SK-N-SH (cell line): ENCODE data around the gene FAM163A. TPM values are rescaled to one million over a fixed set of nuclear protein-coding genes. Genes with fewer than 3 reads are reported as not detected.

Source experiments
- CTCF ChIA-PET: fragments of 300-600, 350-600 bp; formaldehyde crosslinking; extraction: SDS; loops from one replicate; lab custom pipeline; 2021; lab: Yijun Ruan, JAX
- POLR2A ChIA-PET: fragments of 350-600 bp; sonication (Branson Sonifier 250); formaldehyde crosslinking; extraction: SDS; loops from one replicate; lab custom pipeline; 2020; ENCODE audit warnings: antibody characterized with exemption, inconsistent platforms; lab: Yijun Ruan, JAX
- DNase-seq: peaks from one replicate; pipeline ENCODE4 v3.0.0; 2012
- H2AFZ ChIP-seq: fragments of 200-600 bp; sonication (generic); 2 replicates; pipeline ENCODE4 v1.8.1; 2016; ENCODE audit warnings: antibody characterized with exemption, mild to moderate bottlenecking, low read depth
- H3F3A ChIP-seq: fragments of 200-600 bp; sonication (generic); replicated peaks from 2 replicates; pipeline ENCODE3; 2016; ENCODE audit warnings: antibody characterized with exemption, mild to moderate bottlenecking; ENCODE audit not compliant: insufficient read depth
- H3K27ac ChIP-seq, 2 experiments: fragments of 200-500 bp in 1 of 2; fragments of 200-600 bp in 1 of 2; sonication (Bioruptor generic) in 1 of 2; sonication (generic), shearing (Covaris generic) in 1 of 2; 2 replicates each; pipeline versions ENCODE4 v1.5.1 to v1.6.1; 2014 to 2016; ENCODE audit warnings: low read depth in 2 of 2, inconsistent platforms in 1 of 2, low read length in 1 of 2, mild to moderate bottlenecking in 1 of 2, mixed read lengths in 1 of 2
- H3K27me3 ChIP-seq: fragments of 200-600 bp; sonication (generic), shearing (Covaris generic); 2 replicates; pipeline ENCODE4 v1.6.1; 2016; ENCODE audit warnings: mixed run types; ENCODE audit not compliant: insufficient read depth
- H3K36me3 ChIP-seq, 2 experiments: fragments of 200-500 bp in 1 of 2; fragments of 200-600 bp in 1 of 2; sonication (Bioruptor generic) in 1 of 2; sonication (generic) in 1 of 2; replicated peaks in 1 of 2; 2 replicates each; pipeline versions ENCODE3 to v1.5.1; 2014 to 2016; ENCODE audit warnings: low read length in 1 of 2, mild to moderate bottlenecking in 1 of 2; ENCODE audit not compliant: insufficient read depth in 2 of 2, control insufficient read depth in 1 of 2
- H3K4me1 ChIP-seq, 2 experiments: fragments of 200-500 bp in 1 of 2; fragments of 200-600 bp in 1 of 2; sonication (Bioruptor generic) in 1 of 2; sonication (generic), shearing (Covaris generic) in 1 of 2; 2 replicates each; pipeline versions ENCODE4 v1.5.1 to v1.6.1; 2014 to 2016; ENCODE audit warnings: low read depth in 1 of 2, low read length in 1 of 2, mixed run types in 1 of 2; ENCODE audit not compliant: insufficient read depth in 2 of 2, control insufficient read depth in 1 of 2
- H3K4me2 ChIP-seq: fragments of 200-600 bp; sonication (generic), shearing (Covaris generic); 2 replicates; pipeline ENCODE4 v1.6.1; 2017; ENCODE audit warnings: mixed run types
- H3K4me3 ChIP-seq, 2 experiments: fragments of 200-500 bp in 1 of 2; fragments of 200-600 bp in 1 of 2; sonication (Bioruptor generic) in 1 of 2; sonication (generic), shearing (Covaris generic) in 1 of 2; 2 replicates each; pipeline versions ENCODE4 v1.5.1 to v1.8.1; 2014 to 2016; ENCODE audit warnings: low read depth in 2 of 2, inconsistent platforms in 1 of 2, low read length in 1 of 2, mild to moderate bottlenecking in 1 of 2, mixed read lengths in 1 of 2, moderate library complexity in 1 of 2
- H3K79me2 ChIP-seq: fragments of 200-600 bp; sonication (generic); 2 replicates; pipeline ENCODE4 v1.8.1; 2017; ENCODE audit warnings: mild to moderate bottlenecking; ENCODE audit not compliant: insufficient read depth
- H3K9ac ChIP-seq: fragments of 200-600 bp; sonication (generic); 2 replicates; pipeline ENCODE4 v1.6.1; 2017; ENCODE audit warnings: mixed run types
- H3K9me2 ChIP-seq: fragments of 200-600 bp; sonication (generic); 2 replicates; pipeline ENCODE4 v1.6.1; 2017; ENCODE audit warnings: mixed run types
- H3K9me3 ChIP-seq: fragments of 200-600 bp; sonication (generic); 2 replicates; pipeline ENCODE4 v1.6.1; 2017; ENCODE audit warnings: mixed run types, mild to moderate bottlenecking, moderate library complexity
- H4K20me1 ChIP-seq: fragments of 200-600 bp; sonication (generic); 2 replicates; pipeline ENCODE4 v1.6.1; 2017; ENCODE audit warnings: mild to moderate bottlenecking, mixed run types; ENCODE audit not compliant: insufficient read depth
- ELF1 ChIP-seq: IDR thresholded peaks from 2 replicates; pipeline ENCODE4 v1.4.0; 2012
- GATA2 ChIP-seq: sonication (generic); formaldehyde crosslinking; IDR thresholded peaks from 2 replicates; pipeline ENCODE4 v1.5.0; 2020; ENCODE audit warnings: mild to moderate bottlenecking, missing genetic modification reagents
- MXI1 ChIP-seq: IDR thresholded peaks from 2 replicates; pipeline ENCODE4 v1.6.1; 2012; ENCODE audit warnings: mild to moderate bottlenecking, low read depth, low read length, improper control_type of control experiment
- NRF1 ChIP-seq: IDR thresholded peaks from 2 replicates; pipeline ENCODE4 v1.6.1; 2012; ENCODE audit warnings: low read depth, mild to moderate bottlenecking, low read length
- PBX3 ChIP-seq: IDR thresholded peaks from 2 replicates; pipeline ENCODE4; 2012
- POLR2AphosphoS5 ChIP-seq: IDR thresholded peaks from 2 replicates; pipeline ENCODE4 v1.6.1; 2012; ENCODE audit warnings: low read depth, low read length
- RFX5 ChIP-seq: IDR thresholded peaks from 2 replicates; pipeline ENCODE4 v1.6.1; 2012; ENCODE audit warnings: mild to moderate bottlenecking, improper control_type of control experiment, low read length
- RXRA ChIP-seq: IDR thresholded peaks from 2 replicates; pipeline ENCODE4 v1.4.0; 2012; ENCODE audit warnings: low read depth, mild to moderate bottlenecking, borderline replicate concordance
- SIN3A ChIP-seq: IDR thresholded peaks from 2 replicates; pipeline ENCODE4 v1.6.1; 2012; ENCODE audit warnings: low read depth, mild to moderate bottlenecking, low read length, moderate library complexity, borderline replicate concordance
- TAF1 ChIP-seq: IDR thresholded peaks from 2 replicates; pipeline ENCODE4 v1.6.1; 2012; ENCODE audit warnings: low read depth, mild to moderate bottlenecking, low read length, moderate library complexity, borderline replicate concordance
- TCF12 ChIP-seq: IDR thresholded peaks from 2 replicates; pipeline ENCODE4 v1.4.0; 2012
- TEAD4 ChIP-seq: IDR thresholded peaks from 2 replicates; pipeline ENCODE4 v1.4.0; 2012; ENCODE audit warnings: mild to moderate bottlenecking, borderline replicate concordance; ENCODE audit not compliant: insufficient read depth
- USF2 ChIP-seq: fragments of 150-350 bp; IDR thresholded peaks from 2 replicates; pipeline ENCODE4 v1.6.1; 2017; ENCODE audit warnings: antibody characterized with exemption, low read length, low read depth, borderline replicate concordance
- YY1 ChIP-seq: IDR thresholded peaks from 2 replicates; pipeline ENCODE4 v1.4.0; 2012; ENCODE audit warnings: low read depth, mild to moderate bottlenecking
- WGBS: methylation state at CpG from one replicate; pipeline ENCODE4 v1.1.6; 2017; ENCODE audit warnings: low lambda C conversion rate; 5-methylcytosine and 5-hydroxymethylcytosine counted together
- polyA plus RNA-seq, 3 experiments: library from polyadenylated mRNA; depleted of rRNA; stranded (reverse); fragments of >200 nt; gene quantifications; 2 replicates each; pipeline ENCODE4 v1.2.3, GENCODE V29; 2012

The FAM163A gene
- polyA plus RNA-seq, 1 of the 3 experiments (the other 2 are of a cell fraction), result 0.43 TPM

GRCh38 chr1:179709841-179710329 lies 33.2 kb upstream of the FAM163A start:
- H3K4me2 ChIP-seq, result no peak overlapping the region
- POLR2A ChIA-PET, result interaction anchor here (0.8 to 2.8 kb wide), 10 partner anchors 28 to 105 kb away, joined by 3 to 13 read pairs (median 5); partner anchors contain the start of gene FAM163A

GRCh38 chr1:179714159-179714558 lies 28.9 kb upstream of the FAM163A start:
- Histone ChIP-seq H3K36me3 (no peaks in the 10 kb centered on the region), H3K27ac (no peak overlapping the region), H3K9me2 (no peaks in the 10 kb centered on the region), H3K9me3 (0 out of 2 replicates have a peak, but pooled peaks cover 5% of the 10 kb centered on the region), H3K27me3 (no peaks in the 10 kb centered on the region), H4K20me1 (no peaks in the 10 kb centered on the region), H3K79me2 (no peaks in the 10 kb centered on the region), H3K4me1 (peaks cover 0 to 12% of the 10 kb centered on the region in 2 experiments; a peak in 2 of 4 replicates), H3F3A (no peaks in the 10 kb centered on the region), H3K4me3 (no peak overlapping the region), H3K4me2 (no peak overlapping the region), H3K9ac (no peak overlapping the region), H2AFZ (no peak overlapping the region)
- TF ChIP-seq TCF12 (no peak), TAF1 (no peak), USF2 (no peak), ELF1 (no peak), POLR2AphosphoS5 (no peak), TEAD4 (no peak), GATA2 (CRISPR knock-in tag) (no peak), NRF1 (no peak), RFX5 (no peak), RXRA (no peak), MXI1 (no peak), YY1 (no peak)
- 19% methylated on average over 1 of the region's 1 CpG for WGBS
- POLR2A ChIA-PET, result no interaction called here
- no peak for DNase-seq
- CTCF ChIA-PET, result interaction anchor here (0.6 to 16.1 kb wide), 3 partner anchors 8 to 100 kb away, joined by 3 to 862 read pairs (median 4); no protein-coding TSS in a partner anchor

More at GRCh38 chr1:179709841-179710329, 33.2 kb upstream of the FAM163A start:
- Histone ChIP-seq H3K27ac (peak overlapping the region in 1 of 2 experiments; percentile 84; a peak in 2 of 4 replicates), H3K4me1 (peaks cover 0 to 23% of the 10 kb centered on the region in 2 experiments; a peak in 2 of 4 replicates), H3K36me3 (no peaks in the 10 kb centered on the region), H3K9ac (no peak overlapping the region), H3K27me3 (no peaks in the 10 kb centered on the region), H3K79me2 (no peaks in the 10 kb centered on the region), H3K4me3 (no peak overlapping the region), H3K9me3 (0 out of 2 replicates have a peak, but pooled peaks cover 3% of the 10 kb centered on the region), H2AFZ (no peak overlapping the region), H3K9me2 (no peaks in the 10 kb centered on the region), H3F3A (no peaks in the 10 kb centered on the region), H4K20me1 (no peaks in the 10 kb centered on the region)
- TF ChIP-seq USF2 (no peak), PBX3 (no peak), SIN3A (no peak), TCF12 (no peak), MXI1 (peak; percentile 14; the same call in 1 of the 2 replicates)
- CTCF ChIA-PET, result interaction anchor here (0.7 to 16.1 kb wide), 12 partner anchors 10 to 987 kb away, joined by 3 to 862 read pairs (median 4); no protein-coding TSS in a partner anchor
- peak; percentile 31 for DNase-seq
- WGBS, result 25% methylated on average over 5 of the region's 5 CpGs
